GM12801 (cell line): ENCODE measurements around the gene C11orf52.

Source experiments
- CTCF ChIP-seq: IDR thresholded peaks from one replicate; pipeline ENCODE4 v1.5.1; 2011; ENCODE audit warnings: control low read depth; ENCODE audit not compliant: insufficient read length; ENCODE audit errors: extremely low read depth

The C11orf52 gene

GRCh38 chr11:111942829-111943228 lies 24.1 kb downstream of the C11orf52 start:
- no peak for TF ChIP-seq CTCF

GRCh38 chr11:111944139-111944538 lies 25.4 kb downstream of the C11orf52 start:
- TF ChIP-seq CTCF: no peak

GRCh38 chr11:111944651-111945051 lies 25.9 kb downstream of the C11orf52 start:
- TF ChIP-seq CTCF: no peak

GRCh38 chr11:111945198-111945597 lies 26.5 kb downstream of the C11orf52 start:
- TF ChIP-seq CTCF: no peak

GRCh38 chr11:111946499-111946898 lies 27.8 kb downstream of the C11orf52 start:
- no peak for TF ChIP-seq CTCF

- TF ChIP-seq CTCF: no peak
Observed at GRCh38 chr11:111947143-111947542, 28.4 kb downstream of the C11orf52 start.

- TF ChIP-seq CTCF: no peak
Observed at GRCh38 chr11:111949519-111950426, 31.1 kb downstream of the C11orf52 start.
